CD4-positive, alpha-beta T cell treated with Interleukin-12 subunit alpha and Interleukin-12 subunit beta, for 1 hour (primary cell): ENCODE measurements around the gene DCAF4.

Experiments used
- DNase-seq: peaks from one replicate; pipeline ENCODE4 v3.0.0-alpha.2; 2020

DCAF4 gene, protein sequence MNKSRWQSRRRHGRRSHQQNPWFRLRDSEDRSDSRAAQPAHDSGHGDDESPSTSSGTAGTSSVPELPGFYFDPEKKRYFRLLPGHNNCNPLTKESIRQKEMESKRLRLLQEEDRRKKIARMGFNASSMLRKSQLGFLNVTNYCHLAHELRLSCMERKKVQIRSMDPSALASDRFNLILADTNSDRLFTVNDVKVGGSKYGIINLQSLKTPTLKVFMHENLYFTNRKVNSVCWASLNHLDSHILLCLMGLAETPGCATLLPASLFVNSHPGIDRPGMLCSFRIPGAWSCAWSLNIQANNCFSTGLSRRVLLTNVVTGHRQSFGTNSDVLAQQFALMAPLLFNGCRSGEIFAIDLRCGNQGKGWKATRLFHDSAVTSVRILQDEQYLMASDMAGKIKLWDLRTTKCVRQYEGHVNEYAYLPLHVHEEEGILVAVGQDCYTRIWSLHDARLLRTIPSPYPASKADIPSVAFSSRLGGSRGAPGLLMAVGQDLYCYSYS

DNA sequence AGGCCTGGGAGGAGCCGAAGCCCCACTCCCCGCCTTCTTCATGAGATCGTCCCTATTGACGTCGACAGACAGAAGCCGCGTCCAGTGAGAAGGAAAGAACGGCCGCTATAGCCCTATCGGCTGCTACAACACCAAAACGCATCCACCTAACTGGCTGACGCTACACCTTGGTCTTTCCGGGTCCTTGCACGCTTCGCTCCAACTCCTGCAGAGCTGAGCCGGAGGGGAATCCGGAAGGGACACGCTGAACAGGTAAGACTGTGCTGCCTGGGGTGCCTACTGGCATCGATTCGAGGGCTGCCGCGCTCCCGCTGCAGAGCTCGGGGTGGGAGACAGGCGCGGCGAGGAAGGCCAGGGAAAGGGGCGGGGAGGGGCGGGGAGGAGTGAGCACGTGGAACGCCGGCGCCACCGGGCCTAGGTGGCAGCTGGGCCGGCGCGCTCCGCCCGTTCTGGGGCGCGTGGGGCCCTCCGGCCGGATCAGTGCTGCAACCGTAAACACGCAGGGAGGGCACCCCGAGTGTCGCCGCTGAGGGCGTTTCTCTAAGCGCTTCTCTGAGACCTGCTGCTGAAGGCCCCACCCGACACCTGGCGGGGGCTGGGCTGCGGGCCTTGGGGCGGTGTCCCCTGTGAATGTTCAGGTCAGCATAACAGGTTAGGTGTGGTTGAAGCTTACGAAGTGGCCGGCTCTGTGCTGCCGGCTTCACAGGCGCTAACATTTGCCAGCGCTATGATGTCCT lies at the start of gene DCAF4:
DCAF4 (plus strand) TSS at position 173 of the 737 bp plus-strand sequence. CDS start 11,515 bp downstream, outside the sequence.
- peak; percentile 95 for DNase-seq

DNA sequence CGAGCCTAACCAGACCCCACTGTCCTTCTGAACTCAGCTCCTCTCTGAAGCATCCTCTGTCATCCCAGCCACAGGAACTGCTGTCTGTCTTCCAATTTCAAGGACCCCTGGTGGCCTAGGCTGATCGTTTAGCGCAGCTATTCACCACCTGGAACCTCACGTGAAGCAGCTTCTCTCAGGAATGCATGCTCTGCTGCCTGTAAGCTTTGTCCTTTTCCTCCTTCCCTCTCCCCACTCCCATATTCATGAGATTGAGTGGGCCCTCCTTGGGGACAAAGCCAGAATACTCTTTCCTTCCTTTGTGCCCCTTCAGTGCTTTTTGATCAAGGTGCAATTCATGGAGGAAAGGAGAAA lies 49.6 kb upstream of the DCAF4 start:
- no peak for DNase-seq

DNA sequence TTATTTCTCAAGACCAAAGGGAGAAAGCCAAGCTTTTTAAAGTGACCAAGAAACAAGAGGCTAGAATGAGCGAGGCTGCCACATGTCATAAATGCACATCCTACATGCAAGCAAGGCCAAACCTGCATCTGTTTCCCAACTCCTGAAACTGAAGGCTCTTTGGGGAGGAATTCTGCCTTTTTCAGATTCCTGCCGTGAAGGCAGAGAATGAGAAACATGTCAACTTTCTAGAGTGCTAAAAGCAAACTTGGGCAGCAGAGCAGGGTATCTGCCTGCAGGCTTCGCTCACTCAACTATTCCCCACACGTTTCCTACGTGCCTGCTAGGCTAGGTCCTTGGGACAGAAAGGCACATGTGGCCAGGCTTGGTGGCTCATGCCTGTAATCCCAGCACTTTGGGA lies 47.5 kb upstream of the DCAF4 start:
- no peak for DNase-seq

DNA sequence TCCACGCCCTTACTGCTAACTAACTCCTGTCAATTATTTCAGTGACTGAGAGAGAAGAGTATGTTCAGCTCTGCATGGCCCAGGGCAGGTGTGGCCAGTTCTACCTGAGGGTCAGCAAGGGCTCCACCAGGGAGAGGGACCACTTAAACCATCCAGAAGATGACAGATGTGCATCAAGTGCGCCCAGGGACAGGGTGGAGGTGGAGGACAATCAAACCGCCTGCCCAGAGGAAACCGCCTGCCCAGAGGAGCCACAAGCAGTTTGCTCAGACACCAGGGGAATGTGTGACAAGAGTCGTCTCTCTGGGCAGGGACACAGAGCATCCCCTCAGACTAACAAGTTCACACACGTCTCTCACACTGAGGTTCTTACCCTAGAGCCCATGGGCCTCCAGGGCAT lies 46.8 kb upstream of the DCAF4 start:
- no peak for DNase-seq

DNA sequence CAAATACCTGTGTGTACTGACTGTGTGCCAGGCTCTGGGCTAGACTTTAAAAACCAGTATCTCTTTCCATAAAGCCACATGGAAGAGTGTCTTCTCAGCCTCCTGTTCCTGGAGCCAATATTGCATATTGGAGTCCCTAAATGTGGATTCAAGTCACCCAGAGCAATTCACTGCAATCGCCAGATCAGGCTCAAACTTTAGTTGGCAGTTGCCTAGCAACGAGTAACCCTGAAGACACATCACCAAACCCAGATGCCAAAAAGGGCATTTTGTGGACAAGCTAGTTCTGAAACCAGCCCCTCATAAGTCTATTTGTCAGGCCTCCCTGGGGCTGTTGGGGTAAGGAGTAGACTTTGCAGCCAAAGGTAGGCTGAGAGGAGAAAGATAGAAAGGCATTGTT lies 46.1 kb upstream of the DCAF4 start:
- no peak for DNase-seq

DNA sequence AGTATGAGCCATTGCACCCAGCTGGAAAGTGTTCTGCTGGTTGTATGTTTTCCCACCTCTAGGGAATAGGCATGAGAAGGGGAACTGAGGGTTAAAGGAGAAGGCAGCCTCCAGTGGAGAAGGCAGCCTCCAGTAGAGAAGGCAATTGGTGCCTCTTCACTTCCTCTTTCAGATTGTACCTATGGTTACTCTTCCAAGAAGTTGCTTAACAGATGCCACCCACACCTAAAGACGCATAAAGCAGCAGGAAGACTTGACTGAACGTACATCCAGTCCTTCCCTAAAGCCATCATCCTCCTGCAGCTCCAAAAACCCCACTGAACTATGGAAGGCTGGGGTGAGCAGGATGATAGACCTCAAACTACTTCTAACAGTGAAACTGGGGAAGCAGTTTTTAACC lies 45.4 kb upstream of the DCAF4 start:
- no peak for DNase-seq

DNA sequence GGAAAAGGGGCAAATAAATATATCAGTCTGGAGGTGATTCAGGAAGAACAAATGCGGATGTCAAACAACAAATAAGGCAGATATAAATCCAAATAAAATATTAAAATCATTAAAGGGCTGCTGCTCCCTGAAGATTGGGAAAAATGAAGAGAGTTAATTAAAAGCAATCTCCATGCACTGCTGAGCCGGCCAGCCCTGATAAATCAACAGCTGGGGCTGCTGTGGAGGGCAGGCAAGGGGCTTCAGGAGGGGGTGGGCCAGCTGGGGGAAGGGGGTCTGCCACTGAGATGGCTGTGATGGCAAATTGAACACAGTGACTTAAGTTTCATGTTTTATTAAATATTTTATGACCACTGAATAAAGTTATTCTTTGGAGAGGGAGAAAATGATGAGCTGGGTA lies 44.7 kb upstream of the DCAF4 start:
- no peak for DNase-seq

DNA sequence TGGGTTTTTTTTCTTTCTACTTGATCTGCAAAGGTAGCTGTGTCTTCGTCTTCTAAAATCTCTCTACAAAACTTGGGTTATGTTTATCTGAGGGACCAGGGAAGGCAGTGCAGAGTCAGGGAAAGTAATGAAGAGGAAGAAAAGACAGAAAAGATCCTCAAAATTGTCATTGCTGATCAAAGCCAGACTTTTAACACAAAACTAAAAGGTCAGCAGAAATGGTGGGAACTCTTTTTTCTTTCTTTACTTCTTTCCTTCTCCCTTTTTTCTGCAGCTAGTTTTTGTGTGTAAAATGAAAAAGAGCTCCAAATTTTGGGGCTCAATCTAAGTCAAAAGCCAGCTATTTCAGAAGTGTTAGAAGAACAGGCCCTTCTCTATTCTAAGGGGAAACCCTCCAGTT lies 44.2 kb upstream of the DCAF4 start:
- no peak for DNase-seq

DNA sequence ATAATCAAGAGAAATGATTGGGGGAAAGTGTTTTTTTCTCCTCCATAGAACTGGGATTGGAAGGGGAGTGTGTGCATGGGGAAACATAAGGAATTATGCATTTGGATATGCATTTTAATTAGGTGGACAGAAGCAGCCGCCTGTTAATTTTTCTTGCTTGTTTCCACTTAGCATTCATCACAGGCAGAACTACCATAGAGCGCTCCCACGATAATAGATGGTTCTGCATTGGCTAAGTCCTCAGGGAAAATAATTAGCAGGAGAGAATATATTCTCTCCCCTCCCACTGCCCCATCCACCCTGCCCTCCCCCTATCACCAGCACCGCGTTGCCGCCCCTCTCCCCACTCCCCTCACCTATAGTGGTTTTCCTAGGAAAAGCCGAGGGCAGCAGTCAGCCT lies 43.8 kb upstream of the DCAF4 start:
- DNase-seq = no peak

DNA sequence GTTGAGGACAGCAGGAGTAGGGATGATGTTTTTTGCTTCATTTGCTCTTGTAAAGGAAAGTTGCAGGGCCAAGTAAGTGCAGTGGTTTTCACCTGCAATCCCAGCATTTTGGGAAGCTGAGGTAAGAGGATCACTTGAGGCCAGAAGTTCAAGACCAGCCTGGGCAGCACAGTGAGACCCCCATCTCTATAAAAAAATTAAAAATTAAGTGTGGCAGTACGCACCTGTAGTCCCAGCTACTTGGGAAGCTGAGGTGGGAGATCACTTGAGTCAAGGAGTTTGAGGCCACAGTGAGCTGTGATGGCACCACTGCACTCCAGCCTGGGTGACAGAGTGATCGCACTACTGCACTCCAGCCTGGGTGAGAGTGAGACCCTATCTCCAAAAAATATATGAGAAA lies 43.2 kb upstream of the DCAF4 start:
- DNase-seq = no peak

DNA sequence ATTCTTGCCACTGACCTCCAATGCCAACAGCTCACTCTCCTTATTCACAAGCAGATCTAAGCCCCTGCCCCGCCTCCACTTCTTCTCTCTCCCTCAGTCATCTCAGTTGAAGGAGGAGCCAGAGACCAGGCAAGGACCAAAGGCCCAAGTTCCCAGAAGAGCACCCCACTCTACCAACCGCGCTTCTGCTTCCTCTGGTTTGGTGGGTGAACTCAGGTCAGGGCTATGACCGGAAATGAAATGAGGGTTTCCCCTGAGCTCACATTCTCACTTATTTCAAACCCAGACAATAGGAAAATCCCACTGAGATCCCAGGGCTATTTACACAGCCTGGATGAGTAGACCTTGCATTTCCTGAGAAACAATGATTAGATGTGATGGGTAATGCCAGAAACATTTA lies 42.3 kb upstream of the DCAF4 start:
- DNase-seq = no peak

DNA sequence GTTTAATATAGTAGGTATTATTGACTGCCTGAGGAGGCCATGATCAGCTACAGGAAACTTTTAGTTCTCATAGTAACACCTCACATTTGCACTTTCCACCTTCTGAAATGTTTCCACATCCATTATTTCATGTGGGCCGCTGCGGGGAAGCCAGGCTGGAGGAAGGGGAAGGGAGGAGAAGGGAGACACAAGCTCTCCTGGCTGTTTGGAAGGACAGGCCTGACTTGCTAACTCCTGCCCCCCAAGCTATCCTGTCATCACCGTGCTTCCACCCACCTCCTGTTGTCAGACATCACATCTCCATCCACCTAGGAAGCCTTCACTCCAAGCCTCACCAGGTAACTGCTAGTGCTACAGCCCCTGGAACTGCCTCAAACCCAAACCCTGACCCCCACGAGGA lies 41.9 kb upstream of the DCAF4 start:
- DNase-seq = no peak

DNA sequence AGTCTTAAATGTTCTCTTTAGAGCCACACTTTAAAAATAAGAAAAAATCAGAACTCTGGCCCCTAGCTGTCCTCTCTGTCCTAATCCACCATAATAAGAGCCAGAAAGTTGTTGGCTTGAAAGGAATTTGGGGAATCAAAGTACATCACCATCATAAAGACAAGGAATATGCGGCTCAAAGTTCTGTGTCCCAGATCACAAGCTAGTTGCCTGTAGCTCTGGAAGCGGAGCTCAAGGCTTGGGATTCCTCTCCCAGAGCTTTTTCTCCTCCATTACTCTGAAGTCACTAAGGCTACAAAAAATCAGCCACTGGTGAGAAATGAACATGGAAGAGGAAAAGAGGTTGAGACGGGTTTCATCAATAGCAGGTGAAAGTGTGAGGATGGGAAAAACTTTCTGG lies 38.8 kb upstream of the DCAF4 start:
- DNase-seq = no peak

DNA sequence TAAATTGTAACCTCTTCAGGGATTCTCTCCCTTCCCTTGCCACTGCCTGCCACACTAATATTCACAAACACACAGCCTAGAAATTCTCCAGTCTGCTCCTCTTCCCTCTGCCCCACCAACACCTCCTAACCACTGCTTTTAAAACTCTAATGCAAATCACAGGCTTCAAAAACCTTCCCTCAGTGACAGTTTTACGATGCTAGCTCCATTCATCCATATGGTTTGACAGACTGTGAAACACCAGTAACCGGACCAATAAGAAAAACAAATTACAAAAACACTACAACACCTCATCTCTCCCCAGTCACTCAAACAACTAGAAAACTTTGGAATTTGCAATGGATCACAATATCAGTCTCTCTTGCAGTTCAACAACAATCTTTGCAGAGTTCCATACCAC lies 38.1 kb upstream of the DCAF4 start:
- DNase-seq = no peak

DNA sequence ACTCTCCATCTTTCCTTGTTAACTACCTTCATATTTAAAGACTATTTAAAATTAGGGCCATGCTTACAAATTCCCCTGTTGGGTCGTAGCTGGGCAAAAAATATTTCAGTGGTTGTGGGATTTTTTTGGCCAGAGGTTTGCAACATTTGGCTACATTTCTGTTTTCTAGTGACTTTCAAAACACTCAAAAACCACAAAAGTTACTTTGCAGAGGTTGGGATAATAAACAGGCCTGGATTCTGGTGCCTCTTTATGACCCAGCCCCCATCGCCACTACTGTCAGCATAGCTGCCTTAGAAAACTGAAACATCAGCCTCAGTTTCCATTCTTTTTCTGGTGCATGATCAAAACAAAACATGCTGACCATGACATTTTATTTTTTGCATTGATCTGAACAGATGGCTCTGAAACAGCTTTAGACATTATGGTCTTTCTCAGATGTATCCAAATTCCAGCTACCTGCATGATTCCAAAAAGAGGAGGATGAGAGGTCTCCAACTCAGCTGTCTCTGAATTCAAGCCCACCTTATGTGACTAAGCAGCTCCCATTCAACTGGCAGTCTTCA lies 37.5 kb upstream of the DCAF4 start:
- DNase-seq = no peak

DNA sequence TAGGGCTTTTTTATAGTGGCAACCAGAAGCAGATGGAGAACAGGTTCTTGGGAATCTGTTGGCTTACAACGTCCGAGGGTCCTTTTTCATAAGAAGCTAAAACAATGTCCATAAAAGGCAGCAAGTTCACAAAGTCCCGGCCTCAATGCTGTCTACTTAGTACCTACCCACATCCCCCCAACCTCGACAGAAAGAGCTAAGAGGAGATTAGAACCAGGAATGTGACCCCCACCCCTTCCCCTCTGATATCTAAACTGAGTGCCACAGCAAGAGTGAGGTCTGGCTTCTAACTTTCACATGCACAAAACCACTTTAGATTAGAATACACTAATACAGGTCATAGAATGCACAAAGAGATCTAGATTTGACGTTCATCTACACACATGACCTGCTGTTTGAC lies 36.9 kb upstream of the DCAF4 start:
- no peak for DNase-seq

DNA sequence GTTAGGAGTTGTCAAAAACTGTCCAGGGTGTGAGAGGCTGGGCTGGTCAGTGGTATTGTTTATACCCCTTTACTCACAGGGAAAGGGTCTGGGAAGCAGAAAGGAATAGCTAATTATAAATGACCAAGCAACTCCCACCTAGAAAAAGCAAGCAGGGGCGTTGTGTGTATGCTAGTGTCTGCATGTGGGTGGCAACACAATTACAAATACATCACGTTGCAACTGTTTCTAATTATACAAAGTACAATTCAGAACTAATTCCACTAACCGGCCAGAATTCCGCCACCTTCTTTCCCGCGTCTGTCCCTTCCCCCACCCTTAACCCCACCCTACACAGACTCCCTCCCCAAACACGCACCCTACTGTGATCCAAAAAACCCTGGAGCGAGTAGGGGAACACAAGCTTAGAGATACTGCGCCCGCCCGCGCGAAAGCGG lies 34.6 kb upstream of the DCAF4 start:
- DNase-seq = no peak

DNA sequence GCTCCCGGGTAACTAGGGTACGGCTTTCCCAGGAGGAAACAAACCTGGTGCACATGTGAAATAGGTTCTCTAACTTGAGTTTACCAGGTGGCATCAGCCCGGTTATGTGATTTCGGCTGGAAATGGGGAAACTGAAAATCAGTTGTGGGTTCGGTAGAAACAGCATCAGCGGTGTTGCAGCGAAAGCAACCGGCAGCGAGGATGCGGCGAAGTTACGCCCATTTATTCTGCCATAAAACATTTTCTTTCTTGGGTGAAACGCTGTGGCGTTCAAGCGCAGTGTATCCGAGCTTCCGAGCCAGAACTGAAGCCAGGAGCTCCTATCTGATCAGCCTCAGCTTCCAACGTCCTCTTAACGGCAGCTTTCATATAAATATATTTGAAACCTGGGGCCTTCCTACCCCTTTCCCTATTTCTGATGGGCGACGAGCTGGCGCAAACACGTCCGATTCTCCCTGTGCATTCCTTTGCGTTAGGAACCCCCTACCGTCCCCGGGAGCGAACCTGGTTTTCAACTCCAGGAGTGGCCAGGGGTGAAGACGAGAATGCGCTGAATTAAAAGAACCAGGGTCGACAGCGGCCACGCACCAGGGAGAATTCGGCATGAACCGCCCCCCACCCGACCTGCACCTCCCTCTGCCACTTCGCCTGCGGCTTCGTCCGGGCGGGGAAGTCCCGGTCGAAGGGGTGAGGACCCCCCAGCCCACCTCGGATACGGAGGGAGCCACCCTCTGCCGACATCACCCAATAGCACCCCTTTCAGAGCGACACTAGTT lies 34.0 kb upstream of the DCAF4 start:
- peak; percentile 24 for DNase-seq

DNA sequence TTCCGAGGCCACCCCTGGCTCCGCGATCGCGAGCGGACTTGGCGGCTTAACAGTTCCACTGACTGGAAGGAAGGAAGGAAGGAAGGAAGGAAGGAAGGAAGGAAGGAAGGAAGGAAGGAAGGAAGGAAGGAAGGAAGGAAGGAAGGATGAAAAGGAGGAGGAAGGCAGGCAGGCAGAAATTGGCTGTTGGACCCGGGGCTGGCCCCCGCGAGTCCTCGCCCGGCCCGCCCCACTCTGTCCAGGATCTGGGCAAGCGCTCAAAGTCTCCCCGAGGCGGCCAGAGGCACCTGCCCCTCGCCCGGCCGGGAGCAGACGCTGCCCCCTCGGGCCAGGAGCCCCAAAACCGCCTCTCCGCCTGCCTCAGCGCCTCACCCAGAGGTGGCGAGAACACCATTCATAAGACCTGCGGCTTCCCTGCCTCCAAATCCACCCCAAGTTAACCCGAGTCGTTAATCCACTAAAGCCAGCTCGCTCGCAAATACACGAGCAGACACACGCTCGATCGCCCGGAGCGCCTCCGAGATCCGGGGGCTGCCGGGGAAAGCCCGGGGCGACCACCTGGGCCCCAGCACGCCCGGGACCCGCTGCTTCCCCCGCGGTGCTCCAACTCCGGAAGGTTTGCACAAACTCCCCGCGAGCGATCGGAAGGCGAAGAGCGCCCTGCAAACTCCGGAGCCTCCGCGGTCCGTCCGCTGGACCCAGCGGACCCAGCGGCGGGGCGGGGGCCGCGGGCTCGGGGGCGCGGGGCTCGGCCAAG lies 33.2 kb upstream of the DCAF4 start:
- peak; percentile 26 for DNase-seq

DNA sequence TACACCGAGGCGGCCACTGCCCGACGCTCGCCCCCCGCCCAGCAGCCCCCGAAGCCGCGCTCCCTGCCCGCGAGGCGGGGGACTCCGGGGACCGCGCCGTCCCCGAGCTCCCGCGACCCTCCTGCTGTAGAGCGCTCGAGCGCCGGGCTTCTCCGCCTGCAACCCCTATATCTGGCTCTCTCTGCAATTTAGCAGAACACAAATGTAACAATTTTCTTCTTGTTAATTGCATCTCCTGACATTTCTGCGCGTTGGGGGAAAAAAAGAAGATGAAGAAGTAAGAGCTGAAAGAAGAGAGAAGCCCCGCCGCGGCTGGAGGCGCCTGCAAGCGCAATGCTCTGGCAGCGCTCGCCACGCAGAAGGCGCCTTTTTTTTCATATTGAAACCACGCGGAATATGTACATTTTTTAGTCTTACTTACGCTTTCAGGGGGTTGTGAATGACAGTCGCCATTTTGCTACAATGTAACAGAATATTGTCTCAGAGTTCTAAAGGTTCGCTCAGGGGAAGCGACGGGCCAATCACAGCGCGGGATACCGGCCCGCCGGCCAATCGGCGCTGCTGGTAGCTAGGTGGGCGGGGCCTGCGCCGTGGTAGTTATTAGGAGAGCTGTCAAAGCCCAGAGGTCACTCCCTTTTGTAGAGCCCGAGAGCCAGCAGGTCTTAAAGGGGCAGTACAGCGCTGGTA lies 32.5 kb upstream of the DCAF4 start, which contains the start of gene DPF3:
DPF3 (minus strand) TSS at position 466 of the 687 bp plus-strand sequence; CDS start at position 453, 13 bp downstream.
- peak; percentile 95 for DNase-seq

DNA sequence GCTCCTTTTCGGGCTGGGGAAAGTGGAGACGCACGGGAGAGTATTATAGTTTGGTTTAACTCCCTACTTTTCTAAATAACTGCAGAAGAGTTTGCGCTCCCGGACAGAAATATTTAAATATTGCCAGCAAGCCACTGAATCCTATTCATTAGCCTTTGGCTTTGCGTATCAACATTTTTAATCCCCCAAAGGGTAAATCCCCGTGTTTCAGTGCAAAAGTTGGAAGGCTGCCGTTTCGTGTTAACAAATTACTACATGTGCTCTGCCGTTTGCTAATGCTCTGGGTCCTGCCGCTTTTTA lies 32.0 kb upstream of the DCAF4 start:
- DNase-seq = peak; percentile 2
